ENCODE results near the gene DMRTB1. TPM values are rescaled to one million over a fixed set of nuclear protein-coding genes. Genes with fewer than 3 reads are reported as not detected.

The DMRTB1 gene
- total RNA-seq, 2 experiments from 2014 or later, result not detected

GRCh38 chr1:53448241-53448841 is 10.9 kb upstream of the DMRTB1 start:
- POLR2A ChIA-PET, result no interaction called here
- DNase-seq (no peak), ATAC-seq (ENCODE audit: poor library complexity) (no peak)
- Histone ChIP-seq H3K4me3 (ENCODE audit: low read length) (no peak overlapping the region), H3K27me3 (ENCODE audit: control insufficient read depth in 1 of 2, insufficient read depth in 2 of 2, low read length in 2 of 2) (no peaks in the 10 kb centered on the region), H3K27ac (ENCODE audit: low read depth in 1 of 2, low read length in 2 of 2) (no peak overlapping the region), H3K36me3 (ENCODE audit: insufficient read depth, low read length) (no peaks in the 10 kb centered on the region), H3K4me1 (ENCODE audit: insufficient read depth, low read length) (no peaks in the 10 kb centered on the region), H3K9me3 (ENCODE audit: control insufficient read depth in 1 of 2, insufficient read depth in 1 of 2, low read length in 2 of 2) (no peaks in the 10 kb centered on the region)
- Mint-ChIP-seq H3K9me3 (no peaks in the 10 kb centered on the region), H3K4me1 (ENCODE audit: low read depth) (no peaks in the 10 kb centered on the region), H3K4me3 (no peak overlapping the region), H3K27me3 (peaks cover 13% of the 10 kb centered on the region), H3K27ac (no peak overlapping the region), H3K36me3 (ENCODE audit: low read depth) (no peaks in the 10 kb centered on the region)
- TF ChIP-seq CTCF (IDR thresholded peaks at IDR 0.05), result no peak
- CTCF ChIA-PET, result no interaction called here
- intact Hi-C loops (cut with DNase I, micrococcal nuclease), result no loop called here

DNA sequence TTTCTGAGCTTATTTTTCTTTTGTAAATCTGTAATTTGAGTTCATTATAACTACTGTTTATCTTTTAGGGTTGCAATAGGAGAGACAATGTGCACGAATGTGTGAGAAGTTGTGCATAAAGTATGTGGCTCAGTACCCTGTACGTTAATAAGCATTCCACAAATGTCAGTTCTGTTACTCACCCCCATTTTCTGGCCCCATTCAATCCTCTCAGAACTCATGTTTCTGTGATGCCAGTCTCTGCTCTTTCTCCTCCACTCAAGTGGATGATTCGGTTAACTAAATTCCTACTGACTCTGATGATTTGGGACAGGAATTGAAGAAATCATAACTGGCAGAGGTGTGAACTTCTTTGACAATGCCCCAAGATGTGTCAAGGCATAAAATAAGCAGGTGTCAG is 10.2 kb upstream of the DMRTB1 start:
- ATAC-seq (ENCODE audit: poor library complexity), result no peak
- Mint-ChIP-seq H3K9me3 (no peaks in the 10 kb centered on the region), H3K36me3 (ENCODE audit: low read depth) (no peaks in the 10 kb centered on the region), H3K4me1 (ENCODE audit: low read depth) (no peaks in the 10 kb centered on the region), H3K4me3 (no peak overlapping the region), H3K27me3 (peaks cover 13% of the 10 kb centered on the region), H3K27ac (no peak overlapping the region)
- H3K9me3 ChIP-seq (ENCODE audit: control insufficient read depth in 1 of 2, insufficient read depth in 1 of 2, low read length in 2 of 2), result no peaks in the 10 kb centered on the region
- no peak overlapping the region for H3K4me3 ChIP-seq (ENCODE audit: low read length)
- H3K36me3 ChIP-seq (ENCODE audit: insufficient read depth, low read length), result no peaks in the 10 kb centered on the region
- H3K27me3 ChIP-seq (ENCODE audit: control insufficient read depth in 1 of 2, insufficient read depth in 2 of 2, low read length in 2 of 2), result no peaks in the 10 kb centered on the region
- intact Hi-C loops (cut with DNase I, micrococcal nuclease), result no loop called here
- H3K4me1 ChIP-seq (ENCODE audit: insufficient read depth, low read length), result no peaks in the 10 kb centered on the region
- no peak for TF ChIP-seq CTCF (IDR thresholded peaks at IDR 0.05)
- ChIA-PET CTCF (interaction anchor here (0.6 kb wide), 1 partner anchor 14 kb away, joined by 3 read pairs; no protein-coding TSS in a partner anchor), POLR2A (no interaction called here)
- DNase-seq, result no peak
- H3K27ac ChIP-seq (ENCODE audit: low read depth in 1 of 2, low read length in 2 of 2), result no peak overlapping the region

GRCh38 chr1:53449693-53450092 is 9.5 kb upstream of the DMRTB1 start:
- no peak for TF ChIP-seq CTCF (IDR thresholded peaks at IDR 0.05)
- ChIA-PET POLR2A (no interaction called here), CTCF (no interaction called here)
- Histone ChIP-seq H3K9me3 (ENCODE audit: control insufficient read depth in 1 of 2, insufficient read depth in 1 of 2, low read length in 2 of 2) (no peaks in the 10 kb centered on the region), H3K4me3 (ENCODE audit: low read length) (no peak overlapping the region), H3K27ac (ENCODE audit: low read depth in 1 of 2, low read length in 2 of 2) (no peak overlapping the region), H3K36me3 (ENCODE audit: insufficient read depth, low read length) (no peaks in the 10 kb centered on the region), H3K4me1 (ENCODE audit: insufficient read depth, low read length) (no peaks in the 10 kb centered on the region), H3K27me3 (ENCODE audit: control insufficient read depth in 1 of 2, insufficient read depth in 2 of 2, low read length in 2 of 2) (no peaks in the 10 kb centered on the region)
- DNase-seq, result no peak
- H3K27me3 Mint-ChIP-seq, result peaks cover 16% of the 10 kb centered on the region
- no peaks in the 10 kb centered on the region for H3K36me3 Mint-ChIP-seq (ENCODE audit: low read depth)
- no peak overlapping the region for H3K4me3 Mint-ChIP-seq
- no peak overlapping the region for H3K27ac Mint-ChIP-seq
- H3K4me1 Mint-ChIP-seq (ENCODE audit: low read depth), result no peaks in the 10 kb centered on the region
- H3K9me3 Mint-ChIP-seq, result no peaks in the 10 kb centered on the region
- ATAC-seq (ENCODE audit: poor library complexity), result no peak
- intact Hi-C loops (cut with DNase I, micrococcal nuclease), result no loop called here

Measured in CD4-positive, alpha-beta T cell (primary cell).